Posterior cingulate gyrus (tissue), 11 donors: ENCODE data around the gene CRYBG1.

Source experiments
- DNase-seq, 10 donors: peaks; one replicate each; pipeline versions ENCODE4 v3.0.0 to v3.0.0-alpha.2; 2020 to 2021; ENCODE audit warnings: mixed read lengths in 3 of 10
- intact Hi-C: fragments of 100-400 bp; cut with DNase I; formaldehyde crosslinking; loops from one replicate; pipeline ENCODE4 v1.15.1; 2023

Gene CRYBG1

GRCh38 chr6:106453756-106454367 lies 93.3 kb downstream of the CRYBG1 start:
- no peak for DNase-seq
- intact Hi-C loops: no loop called here

DNA sequence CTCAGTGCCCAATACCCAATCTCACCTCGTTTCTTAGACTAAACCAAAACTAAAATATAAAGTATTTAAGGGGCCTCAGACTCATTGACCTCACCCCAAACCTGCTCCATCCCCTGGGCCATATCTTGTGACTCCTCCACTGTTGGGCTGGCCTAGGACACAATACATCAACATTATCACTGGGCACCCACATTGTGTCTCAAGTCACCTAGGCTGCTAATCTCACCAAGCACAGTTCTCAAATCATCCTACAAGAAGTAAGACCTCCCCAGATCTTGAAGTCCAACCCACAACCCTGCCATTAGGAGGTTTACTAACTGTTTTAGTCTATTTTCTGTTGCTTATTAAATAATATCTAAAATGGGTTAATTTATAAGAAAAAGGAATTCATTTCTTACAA lies 96.2 kb downstream of the CRYBG1 start:
- intact Hi-C loops: no loop called here
- DNase-seq: no peak

DNA sequence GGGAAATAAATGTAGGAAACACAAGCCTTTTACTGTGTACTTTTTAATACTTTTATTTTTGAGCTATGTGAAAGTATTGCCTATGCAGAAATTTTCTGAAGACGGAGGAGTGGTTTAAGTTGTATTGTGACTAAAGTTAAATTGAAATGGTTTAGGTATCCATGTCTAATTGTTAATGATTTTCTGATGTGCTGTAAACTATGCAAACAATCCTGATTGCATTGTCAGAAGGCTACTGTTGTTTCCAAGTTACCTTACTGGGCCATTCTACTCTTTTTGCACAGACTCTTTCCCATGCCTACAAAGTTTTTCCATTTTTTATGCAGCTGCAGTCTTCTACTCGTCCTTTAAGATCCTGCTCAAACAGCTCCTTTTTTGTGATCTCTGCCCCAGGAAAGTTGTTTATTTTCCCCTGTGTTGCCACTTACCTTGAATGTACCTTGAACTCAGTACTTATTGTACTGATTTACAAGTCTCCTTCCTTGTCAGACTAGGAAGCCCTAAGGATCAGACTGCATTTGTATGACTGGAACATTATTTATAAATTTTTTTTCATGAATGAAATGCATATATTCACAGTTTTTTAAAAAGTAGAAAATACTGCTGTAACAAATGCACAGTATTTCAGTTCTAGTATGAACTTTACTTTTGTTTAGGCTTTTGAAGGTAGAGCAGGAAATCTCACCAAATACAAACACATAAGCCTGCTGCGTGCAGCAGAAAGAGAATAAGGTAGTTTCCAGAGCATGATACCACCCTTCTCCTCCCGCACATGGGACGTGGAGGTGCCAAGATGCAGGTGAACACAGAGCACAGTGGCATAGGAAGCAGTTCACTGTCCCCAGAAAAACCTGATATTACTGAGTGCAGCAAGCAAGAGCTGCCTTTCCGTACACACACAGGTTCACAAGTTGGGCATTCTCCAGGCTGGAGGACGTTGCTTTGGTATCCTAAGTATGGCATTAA lies 97.8 kb downstream of the CRYBG1 start:
- intact Hi-C loops: no loop called here
- no peak for DNase-seq

- DNase-seq: no peak
- intact Hi-C loops: no loop called here
Measured at GRCh38 chr6:106460481-106460880, 100.0 kb downstream of the CRYBG1 start.

DNA sequence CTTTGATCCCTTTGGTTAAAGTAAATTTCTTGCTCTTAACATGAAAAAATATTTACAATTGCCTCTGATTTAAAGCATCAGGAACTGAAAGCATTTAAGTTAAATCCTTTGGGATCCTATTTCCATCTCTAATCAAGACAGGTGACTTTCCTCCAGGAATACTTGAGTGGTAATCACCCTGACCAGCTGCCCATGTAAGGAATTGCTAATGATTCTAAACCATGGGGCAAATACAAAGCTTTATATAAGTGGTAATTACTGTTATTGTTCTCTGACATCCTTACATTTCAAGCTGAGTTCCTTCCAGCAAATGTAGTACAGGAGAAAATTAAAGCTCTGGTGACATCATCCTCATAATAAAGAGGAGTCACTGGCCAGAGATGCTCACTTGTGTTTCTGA lies 100.6 kb downstream of the CRYBG1 start:
- intact Hi-C loops: no loop called here
- DNase-seq: no peak

GRCh38 chr6:106462923-106463557 lies 102.5 kb downstream of the CRYBG1 start:
- DNase-seq: no peak
- intact Hi-C loops: no loop called here

DNA sequence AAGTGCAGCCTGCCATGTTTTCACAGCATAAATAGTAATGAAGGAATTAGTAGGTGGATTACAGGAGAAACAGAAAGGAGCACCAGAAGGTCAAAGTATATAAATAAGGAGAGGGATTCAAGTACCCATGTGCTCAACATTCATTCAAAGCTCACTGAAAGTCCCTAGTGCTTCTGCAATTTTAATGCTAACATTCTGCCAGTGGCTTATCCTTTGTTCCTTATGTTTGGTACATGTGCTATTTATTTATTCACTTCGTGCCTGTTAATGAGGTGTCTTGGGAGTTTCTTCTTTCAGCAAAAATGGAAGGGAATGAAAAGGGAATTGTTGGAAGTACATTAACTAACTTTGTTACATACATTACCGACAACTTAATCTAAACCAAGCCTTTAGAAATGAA lies 105.7 kb downstream of the CRYBG1 start:
- intact Hi-C loops: no loop called here
- no peak for DNase-seq

GRCh38 chr6:106468935-106469334 lies 108.4 kb downstream of the CRYBG1 start:
- DNase-seq: no peak
- intact Hi-C loops: no loop called here

GRCh38 chr6:106469882-106470281 lies 109.4 kb downstream of the CRYBG1 start:
- intact Hi-C loops: no loop called here
- DNase-seq: no peak

- intact Hi-C loops: no loop called here
- DNase-seq: no peak
Measured at GRCh38 chr6:106470316-106470715, 109.8 kb downstream of the CRYBG1 start.

DNA sequence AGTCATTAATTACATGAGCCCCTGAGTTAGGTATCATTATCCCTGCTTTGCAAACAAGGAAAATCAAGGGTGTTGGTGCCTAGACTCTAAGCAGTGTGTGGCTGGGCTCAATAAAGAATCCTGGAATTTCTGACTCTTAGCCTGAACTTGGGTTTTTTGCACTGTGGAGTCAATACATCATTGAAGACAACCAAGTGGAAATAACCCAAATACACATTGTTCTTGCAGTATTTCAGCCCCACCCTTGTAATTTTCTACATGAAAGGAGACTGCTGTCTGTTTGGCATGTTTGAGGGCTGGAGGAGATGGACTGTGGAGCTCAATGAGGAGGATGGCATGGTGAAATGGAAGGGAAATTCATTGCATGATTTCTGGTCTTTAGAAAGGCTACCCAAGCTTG lies 110.3 kb downstream of the CRYBG1 start:
- DNase-seq: no peak
- intact Hi-C loops: no loop called here

DNA sequence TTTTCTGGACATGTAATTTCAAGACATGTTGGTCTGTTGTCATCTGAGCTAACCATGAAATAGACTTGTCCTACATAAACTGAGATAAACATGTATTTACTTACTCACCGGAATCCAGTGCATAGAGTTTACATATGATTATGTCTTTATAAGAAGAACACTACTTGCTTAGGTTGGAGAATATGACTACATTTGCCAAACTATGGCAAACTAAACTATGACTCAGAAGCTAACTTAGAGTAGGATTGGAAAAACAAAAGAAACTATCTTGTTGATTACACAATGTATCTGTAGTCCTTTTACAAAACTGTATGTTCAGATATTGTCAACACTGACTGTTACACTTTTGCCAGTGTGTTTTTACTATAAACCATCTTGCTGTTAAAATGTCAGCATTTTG lies 113.3 kb downstream of the CRYBG1 start:
- intact Hi-C loops: no loop called here
- DNase-seq: no peak

DNA sequence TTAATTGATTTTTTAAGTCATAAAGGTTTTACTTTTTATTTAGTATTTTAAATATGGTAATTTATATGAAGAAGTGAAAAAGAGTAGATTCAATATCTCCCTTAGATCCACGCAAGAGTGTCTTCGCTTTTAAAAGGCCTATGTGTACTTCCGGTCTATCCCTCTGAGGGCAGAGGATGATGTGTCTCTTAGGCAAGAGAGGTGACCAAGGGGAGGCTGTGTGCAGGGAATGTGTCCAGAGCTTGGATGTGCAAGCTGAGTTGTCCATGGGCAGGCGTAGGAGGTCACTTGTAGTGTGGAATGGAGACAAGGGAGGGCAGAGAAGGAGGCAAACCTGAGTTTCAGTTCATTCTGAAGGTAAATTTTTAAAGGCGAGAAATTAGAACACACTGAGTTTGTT lies 113.9 kb downstream of the CRYBG1 start:
- intact Hi-C loops: no loop called here
- DNase-seq: no peak

DNA sequence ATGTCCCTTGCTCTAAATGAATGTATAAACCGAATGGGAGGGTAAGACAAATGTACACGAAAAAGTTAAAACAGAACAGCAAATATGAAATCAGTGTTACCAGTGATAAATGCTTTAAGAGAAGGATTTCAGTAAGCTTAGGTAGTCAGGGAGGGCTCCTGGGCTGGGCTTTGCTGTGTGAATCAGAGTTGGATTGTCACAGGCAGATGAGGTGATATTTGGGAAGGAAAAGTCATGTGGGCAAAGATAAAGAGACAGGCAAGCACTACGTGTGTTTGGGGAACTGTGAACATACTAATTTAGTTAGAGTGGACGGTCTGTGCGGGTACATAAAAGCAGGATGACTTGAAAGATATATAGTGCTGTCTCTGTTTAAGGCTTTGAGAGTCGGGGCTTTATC lies 114.8 kb downstream of the CRYBG1 start:
- DNase-seq: no peak
- intact Hi-C loops: no loop called here

- DNase-seq: no peak
- intact Hi-C loops: no loop called here
Measured at GRCh38 chr6:106476331-106477105, 116.0 kb downstream of the CRYBG1 start.

DNA sequence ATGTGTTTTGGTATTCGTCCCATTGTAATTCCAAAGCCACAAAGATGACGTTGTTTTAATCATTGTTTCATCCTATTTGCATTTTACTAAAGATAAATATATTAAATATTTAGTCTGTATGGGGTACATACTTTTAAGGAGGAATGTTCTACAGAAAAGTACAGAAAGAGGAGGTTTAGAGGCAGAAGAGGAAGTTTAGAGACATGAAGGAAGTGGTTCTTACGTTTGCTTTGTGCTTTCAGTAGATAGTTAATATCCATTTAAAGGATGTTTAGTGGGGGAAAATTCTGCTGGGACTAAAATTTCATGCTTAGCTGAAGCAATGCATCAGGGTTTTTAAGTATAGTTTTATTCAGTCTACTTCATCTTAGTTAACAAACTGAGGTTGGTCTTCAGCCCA lies 116.6 kb downstream of the CRYBG1 start:
- intact Hi-C loops: no loop called here
- DNase-seq: no peak

- DNase-seq: no peak
- intact Hi-C loops: no loop called here
Measured at GRCh38 chr6:106477790-106478189, 117.3 kb downstream of the CRYBG1 start.

- intact Hi-C loops: no loop called here
Measured at GRCh38 chr6:106486236-106486635, 125.7 kb downstream of the CRYBG1 start.

DNA sequence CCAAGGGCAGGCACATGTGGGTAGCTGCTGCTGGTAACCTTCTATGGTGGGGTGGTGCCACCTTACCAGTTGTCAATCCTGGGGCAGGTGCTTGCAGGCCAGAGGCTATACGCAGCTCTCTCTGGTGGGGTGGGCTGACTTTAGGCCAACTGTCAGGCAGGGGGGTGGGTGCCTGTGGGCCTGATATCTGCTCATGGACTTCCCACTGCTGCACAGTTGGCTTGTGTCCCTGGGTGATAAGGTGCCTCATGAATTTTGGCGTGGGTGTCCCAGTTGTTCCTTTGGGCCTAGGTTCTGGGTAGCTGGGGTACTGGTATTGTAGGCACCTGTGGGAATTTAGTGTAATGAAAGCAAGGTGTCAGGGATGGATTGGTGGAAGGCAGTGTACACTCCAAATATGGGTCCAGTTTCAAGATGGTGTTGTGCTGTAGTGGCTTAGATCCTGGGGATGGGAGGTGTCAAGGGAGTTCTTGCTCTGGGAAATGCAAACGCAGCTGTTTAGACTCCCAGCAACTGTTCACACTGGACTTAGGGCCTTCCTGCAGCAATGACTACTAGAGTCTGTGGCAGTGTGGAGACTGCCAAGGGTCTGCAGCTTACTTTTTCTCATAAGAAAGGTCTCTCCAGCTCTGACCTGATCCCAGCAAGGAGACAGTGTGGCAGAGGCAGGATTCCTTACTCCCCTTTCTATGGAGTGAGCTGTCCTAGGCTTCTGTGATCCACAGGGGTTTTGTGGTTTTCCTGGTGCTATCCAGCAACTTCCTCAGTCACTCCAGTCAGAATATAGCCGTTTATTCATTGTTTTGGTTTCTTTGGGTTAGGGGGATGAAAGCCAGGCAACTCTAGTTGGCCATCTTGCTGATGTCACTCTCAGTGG lies 128.2 kb downstream of the CRYBG1 start:
- intact Hi-C loops: no loop called here
- DNase-seq: peak in 1 of 10 donors; percentile 31

More at GRCh38 chr6:106486236-106486635, 125.7 kb downstream of the CRYBG1 start:
- no peak for DNase-seq

DNA sequence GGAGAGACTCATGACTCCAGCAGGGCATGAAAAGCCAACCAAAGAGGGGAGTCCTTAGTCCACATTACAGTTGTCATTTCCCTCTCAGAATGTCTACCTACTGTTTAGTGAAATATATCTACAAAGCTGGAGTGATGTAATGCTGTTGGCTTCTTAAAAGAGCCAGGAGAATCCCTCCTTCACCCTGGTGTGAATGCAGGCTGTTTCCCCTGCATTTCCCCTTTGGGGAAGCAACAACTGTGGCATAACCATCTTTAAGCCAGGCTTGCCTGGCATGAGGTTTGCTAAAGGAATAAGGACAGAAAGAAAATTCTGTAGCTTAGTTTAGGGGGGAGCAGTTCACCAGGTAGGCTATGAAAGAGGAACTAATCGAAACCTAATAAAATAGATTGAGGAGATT lies 129.5 kb downstream of the CRYBG1 start:
- no peak for DNase-seq
- intact Hi-C loops: no loop called here
